Pancreas (tissue), 10 donors: Measurements from ENCODE around the gene CNBP. TPM values are rescaled to one million over a fixed set of nuclear protein-coding genes. Genes with fewer than 3 reads are reported as not detected.

ENCODE experiments used
- ATAC-seq, 4 donors: fragments of 200-7000 bp; cut with Tn5 transposase; one replicate each; pipeline versions ENCODE4 v1.8.0 to v1.9.1; 2020; ENCODE audit warnings: mild to moderate bottlenecking in 4 of 4, moderate library complexity in 4 of 4
- DNase-seq, 6 donors: peaks; one replicate each; pipeline ENCODE4 v3.0.0-alpha.2; 2020
- FAIRE-seq: peaks from 2 replicates; lab custom pipeline; 2012; peaks lifted over from hg19 to GRCh38; lab: Jason Lieb, UNC
- H3K27ac ChIP-seq, 4 donors: fragments of 200-600 bp; sonication (generic); 1 replicate in 3 of 4; 2 replicates in 1 of 4; pipeline versions ENCODE4 v1.5.0 to v1.8.0; 2020
- H3K27me3 ChIP-seq, 4 donors: fragments of 200-600 bp; one replicate each; pipeline ENCODE4 v1.8.0; 2021
- H3K36me3 ChIP-seq, 3 donors: fragments of 200-600 bp; sonication (generic) in 1 of 3; one replicate each; pipeline versions ENCODE4 v1.5.0 to v1.8.0; 2020 to 2021
- H3K4me1 ChIP-seq, 3 donors: fragments of 200-600 bp; one replicate each; pipeline ENCODE4 v1.8.0; 2021
- H3K4me3 ChIP-seq, 4 donors: fragments of 200-600 bp; sonication (generic) in 2 of 4; one replicate each; pipeline versions ENCODE4 v1.5.0 to v1.8.0; 2020 to 2021
- H3K9me3 ChIP-seq, 4 donors: fragments of 200-600 bp; one replicate each; pipeline ENCODE4 v1.8.0; 2021
- CTCF ChIP-seq, 4 donors: fragments of 200-600 bp; sonication (generic) in 3 of 4; IDR thresholded peaks; one replicate each; pipeline versions ENCODE4 v1.5.0 to v1.8.0; 2021; ENCODE audit warnings: antibody characterized with exemption in 4 of 4
- WGBS, 2 donors: extraction: QIAGEN DNeasy Blood & Tissue Kit; methylation state at CpG; one replicate each; pipeline ENCODE4 v1.1.7; 2013; 5-methylcytosine and 5-hydroxymethylcytosine counted together
- intact Hi-C, 3 donors: fragments of 100-400 bp; cut with DNase I; formaldehyde crosslinking; loops; one replicate each; pipeline versions ENCODE4 v1.11.1 to v1.14.2; 2022
- polyA plus RNA-seq, 2 donors: library from polyadenylated mRNA; stranded (reverse); fragments of 200-250 nt; gene quantifications; one replicate each; pipeline ENCODE4 v1.2.3, GENCODE V29; 2013
- total RNA-seq, 6 donors: library from RNA; stranded (reverse); fragmentation: NEBNext Ultra II Directional in 4 of 6; extraction: Animal tissue kit (Norgen Biotek cat#: 25700) in 4 of 6; gene quantifications; one replicate each; pipeline versions ENCODE4 v1.2.1 to v1.2.4, GENCODE V29; 2021 to 2023
- donor health status: healthy with polysubstance abuse.
- donor health status: DM: no; HTN: no; CAD: no; lungs with moderate emphysema.
- donor health status: DM: no; HTN: no; CAD: no.
- donor health status: control.
- donor health status: control.
- donor health status: Bipolar disorder and iron deficiency.
- donor health status: DM: yes; HTN: yes; CAD: no.
- donor health status: DM: no; HTN: no; CAD: no.
- donor health status: DM: no; HTN: no; CAD: no.
- donor health status: DM: yes; HTN: yes; CAD: no.

The CNBP gene
- total and polyA plus RNA-seq, 8 donors, result 169 to 277 (median 183) TPM

GRCh38 chr3:129118745-129119144 is 65.0 kb downstream of the CNBP start:
- H3K27me3 ChIP-seq, result no peaks in the 10 kb centered on the region
- no peaks in the 10 kb centered on the region for H3K36me3 ChIP-seq
- WGBS, 2 donors, result 63 to 79% methylated on average over 5 of the region's 5 CpGs
- ATAC-seq (no peak), FAIRE-seq (no peak), DNase-seq (no peak)
- intact Hi-C loops, result no loop called here
- peak overlapping the region in 2 of 4 donors; percentile 70 to 72 for H3K4me3 ChIP-seq
- TF ChIP-seq CTCF (IDR thresholded peaks at IDR 0.05), result no peak
- peaks cover 4 to 28% (median 8%) of the 10 kb centered on the region in 3 donors for H3K4me1 ChIP-seq
- peak overlapping the region in 2 of 4 donors; percentile 88 to 96 for H3K27ac ChIP-seq
- H3K9me3 ChIP-seq, result no peaks in the 10 kb centered on the region

Other genes starting within 250 kb of the CNBP start
- under 1 TPM; 0.37 to 0.69 (median 0.43) TPM for gene CFAP92, start 189.8 kb downstream of the CNBP start, total RNA-seq
- gene CFAP92, start 189.8 kb downstream of the CNBP start, polyA plus RNA-seq, result 1 to 10 TPM in 1 of 2 donors, under 1 TPM in 1; 0.49 to 1.3 TPM
- under 1 TPM; 0.56 to 0.87 (median 0.67) TPM for gene EFCC1, start 182.6 kb downstream of the CNBP start, total RNA-seq
- 1 to 10 TPM; 2.2 to 6.1 TPM for gene EFCC1, start 182.6 kb downstream of the CNBP start, polyA plus RNA-seq
- not detected for gene GP9, start 123.1 kb downstream of the CNBP start, total RNA-seq
- under 1 TPM in 1 of 2 donors, not detected in 1; 0.14 TPM for gene GP9, start 123.1 kb downstream of the CNBP start, polyA plus RNA-seq
- gene RAB43, start 62.1 kb downstream of the CNBP start, total RNA-seq, result 10 to 100 TPM in 2 of 6 donors, 1 to 10 TPM in 4; 7.2 to 18.7 (median 8.9) TPM
- 1 to 10 TPM; 4.7 to 9.4 TPM for gene RAB43, start 62.1 kb downstream of the CNBP start, polyA plus RNA-seq
- 10 to 100 TPM in 5 of 6 donors, 1 to 10 TPM in 1; 9.2 to 17.2 (median 14.6) TPM for gene ISY1, start 22.8 kb downstream of the CNBP start, total RNA-seq
- gene ISY1, start 22.8 kb downstream of the CNBP start, polyA plus RNA-seq, result 10 to 100 TPM; 11.3 to 11.6 TPM
- gene COPG1, start 65.7 kb upstream of the CNBP start, total RNA-seq, result 100 to 1,000 TPM in 5 of 6 donors, 10 to 100 TPM in 1; 90.1 to 137 (median 110) TPM
- gene COPG1, start 65.7 kb upstream of the CNBP start, polyA plus RNA-seq, result 10 to 100 TPM; 81.4 to 99.7 TPM
- gene HMCES, start 95.0 kb upstream of the CNBP start, total RNA-seq, result 10 to 100 TPM in 4 of 6 donors, 1 to 10 TPM in 2; 8.1 to 14.0 (median 10.7) TPM
- gene HMCES, start 95.0 kb upstream of the CNBP start, polyA plus RNA-seq, result 10 to 100 TPM in 1 of 2 donors, 1 to 10 TPM in 1; 8.0 to 22.5 TPM
- gene EFCAB12, start 244.7 kb upstream of the CNBP start, total RNA-seq, result under 1 TPM; 0.43 to 0.95 (median 0.79) TPM
- gene EFCAB12, start 244.7 kb upstream of the CNBP start, polyA plus RNA-seq, result 1 to 10 TPM; 1.7 to 2.0 TPM